Cortex of kidney (tissue), 1 donor: ENCODE results near the gene SULT1A2.
"Not testable (repeated sequence)": the region's sequence is repeated elsewhere in the genome, so short reads cannot be mapped to it uniquely, and the experiment has no call there.

Experiments
- DNase-seq: peaks from one replicate; lab custom pipeline; 2025; lab: John Stamatoyannopoulos, UW

SULT1A2 gene

GRCh38 chr16:28609631-28610594 lies 13.1 kb upstream of the SULT1A2 start, which contains the start of gene SULT1A1:
Gene SULT1A1 (minus strand): TSS chr16:28610044. CDS start chr16:28608855, 1,189 bp downstream.
- DNase-seq, result no peak

- DNase-seq, result not testable (repeated sequence)
Observed at GRCh38 chr16:28608867-28609596, 12.2 kb upstream of the SULT1A2 start.

GRCh38 chr16:28608496-28608808 lies 11.6 kb upstream of the SULT1A2 start:
- DNase-seq, result not testable (repeated sequence)

- not testable (repeated sequence) for DNase-seq
Observed at GRCh38 chr16:28607681-28608495, 11.0 kb upstream of the SULT1A2 start.

GRCh38 chr16:28607116-28607623 lies 10.3 kb upstream of the SULT1A2 start:
- DNase-seq, result no peak

GRCh38 chr16:28606291-28607115 lies 9.7 kb upstream of the SULT1A2 start:
- no peak for DNase-seq

- no peak for DNase-seq
Observed at GRCh38 chr16:28604186-28604565, 7.3 kb upstream of the SULT1A2 start.

GRCh38 chr16:28603381-28604185 lies 6.7 kb upstream of the SULT1A2 start:
- no peak for DNase-seq

GRCh38 chr16:28602529-28602928 lies 5.7 kb upstream of the SULT1A2 start:
- no peak for DNase-seq

GRCh38 chr16:28602062-28602461 lies 5.2 kb upstream of the SULT1A2 start:
- DNase-seq, result not testable (repeated sequence)

- not testable (repeated sequence) for DNase-seq
Observed at GRCh38 chr16:28601589-28601988, 4.7 kb upstream of the SULT1A2 start.

GRCh38 chr16:28600965-28601364 lies 4.1 kb upstream of the SULT1A2 start:
- DNase-seq, result not testable (repeated sequence)

GRCh38 chr16:28599377-28600285 lies 2.8 kb upstream of the SULT1A2 start:
- not testable (repeated sequence) for DNase-seq

GRCh38 chr16:28597692-28598261 lies 927 bp upstream of the SULT1A2 start:
- DNase-seq, result no peak

GRCh38 chr16:28596115-28596630 lies 677 bp downstream of the SULT1A2 start:
- DNase-seq, result no peak

GRCh38 chr16:28595451-28595850 lies 1.4 kb downstream of the SULT1A2 start:
- not testable (repeated sequence) for DNase-seq

GRCh38 chr16:28592979-28593553 lies 3.8 kb downstream of the SULT1A2 start:
- DNase-seq, result no peak

- no peak for DNase-seq
Observed at GRCh38 chr16:28592511-28592910, 4.3 kb downstream of the SULT1A2 start.
